HG03135 (cell line): Measurements from ENCODE around the gene HOXC5.

Experiments used
- ATAC-seq: cut with Tn5 transposase; IDR thresholded peaks from one replicate; pipeline ENCODE4 v1.9.1; 2021; ENCODE audit warnings: mild to moderate bottlenecking, moderate library complexity; ENCODE audit not compliant: unreplicated experiment

The HOXC5 gene

GRCh38 chr12:54045401-54045800 lies 12.6 kb downstream of the HOXC5 start:
- no peak for ATAC-seq

- no peak for ATAC-seq
Observed at GRCh38 chr12:54045868-54046521, 13.1 kb downstream of the HOXC5 start.

DNA sequence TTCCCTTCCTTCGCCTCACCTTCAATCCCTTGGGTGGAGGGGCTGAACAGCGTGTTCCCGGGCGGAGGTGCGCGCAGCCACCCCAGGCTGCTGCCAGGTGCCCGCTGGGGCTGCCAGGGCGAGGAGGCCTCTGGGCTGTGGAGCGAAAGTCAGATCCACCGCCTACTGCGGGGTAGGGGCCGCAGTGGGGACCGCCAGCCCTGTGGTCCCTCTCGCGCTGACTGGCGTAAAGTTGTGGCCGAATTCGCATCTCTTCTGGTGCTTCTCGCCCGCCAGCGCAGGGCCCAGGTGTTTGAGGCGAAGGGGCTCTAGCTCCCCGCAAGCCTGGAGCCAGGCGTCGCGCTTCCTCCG lies 13.9 kb downstream of the HOXC5 start:
- ATAC-seq: no peak

- ATAC-seq: no peak
Observed at GRCh38 chr12:54047160-54047963, 14.5 kb downstream of the HOXC5 start.

DNA sequence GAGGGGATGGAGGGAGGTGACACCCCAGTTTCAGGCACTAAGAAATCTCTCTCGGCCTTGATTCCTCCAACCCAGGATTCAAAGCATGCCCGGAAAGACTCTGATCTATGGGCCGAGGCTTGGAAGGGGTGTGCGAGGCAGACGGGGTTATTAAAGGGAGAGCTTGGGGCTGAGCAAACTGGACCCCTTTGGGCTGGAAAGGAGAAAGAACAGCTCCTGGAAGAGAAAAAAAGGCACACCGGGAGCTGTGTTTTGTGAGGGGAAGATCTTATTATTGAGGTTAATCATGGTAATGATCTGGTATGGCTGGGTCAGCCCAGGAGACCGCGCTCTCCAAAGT lies 15.1 kb downstream of the HOXC5 start:
- ATAC-seq: no peak

DNA sequence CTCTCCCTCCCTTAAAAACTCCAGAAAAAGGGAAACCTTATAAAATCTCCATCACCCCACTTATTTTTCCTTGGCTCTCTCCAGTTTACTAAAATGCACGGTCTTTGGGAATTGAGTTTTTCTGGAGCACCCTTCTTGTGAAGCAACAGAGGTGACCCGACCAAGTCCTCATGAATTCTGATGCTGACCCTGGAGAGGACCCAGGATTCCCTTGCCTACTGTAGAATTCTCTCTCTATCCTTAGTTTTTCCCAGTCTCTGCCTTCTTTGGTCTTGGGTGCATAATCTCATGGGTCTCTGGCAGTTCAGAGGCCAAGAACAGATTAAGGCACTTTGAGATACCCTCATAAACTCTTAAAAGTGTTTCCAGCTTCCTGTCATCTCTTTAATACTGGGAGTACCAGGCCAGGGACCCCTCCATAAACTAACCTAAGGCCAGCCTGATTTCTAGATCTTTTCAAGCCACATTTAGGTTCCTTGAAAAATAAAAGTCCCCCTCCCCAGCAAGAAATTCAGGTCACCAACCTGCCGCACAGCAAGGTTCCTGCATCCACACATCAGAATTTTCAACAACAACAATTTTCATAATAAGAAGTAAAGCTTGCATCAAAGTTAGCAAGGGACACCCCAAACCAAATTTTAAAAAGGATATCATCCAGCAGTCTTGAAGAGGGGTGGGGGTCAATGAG lies 15.7 kb downstream of the HOXC5 start:
- no peak for ATAC-seq

DNA sequence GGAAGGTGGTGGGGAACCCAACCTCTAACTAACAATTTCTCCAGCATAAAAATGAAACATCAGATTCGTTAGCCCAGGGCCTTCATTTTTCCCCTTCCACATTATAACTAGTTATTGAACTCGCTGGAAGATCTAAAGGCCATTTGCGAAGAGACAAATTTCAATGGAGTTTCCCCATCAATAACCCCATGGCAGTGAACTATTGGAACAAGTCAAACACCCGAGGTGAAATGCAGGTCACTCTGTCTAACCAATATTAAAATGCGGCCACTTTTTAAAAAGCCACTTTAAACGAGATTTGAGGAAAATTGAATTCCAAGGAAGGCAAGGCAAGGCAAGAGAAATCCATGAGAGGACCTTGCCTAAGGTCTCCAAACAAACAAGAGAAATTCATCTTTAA lies 16.3 kb downstream of the HOXC5 start:
- no peak for ATAC-seq

GRCh38 chr12:54050482-54050810 lies 17.6 kb downstream of the HOXC5 start:
- no peak for ATAC-seq

GRCh38 chr12:54051026-54051842 lies 18.4 kb downstream of the HOXC5 start:
- ATAC-seq: no peak

GRCh38 chr12:54051874-54052437 lies 19.1 kb downstream of the HOXC5 start:
- ATAC-seq: no peak

- ATAC-seq: no peak
Observed at GRCh38 chr12:54052438-54053002, 19.7 kb downstream of the HOXC5 start.

GRCh38 chr12:54053003-54053750 lies 20.3 kb downstream of the HOXC5 start:
- peak; percentile 63 for ATAC-seq

DNA sequence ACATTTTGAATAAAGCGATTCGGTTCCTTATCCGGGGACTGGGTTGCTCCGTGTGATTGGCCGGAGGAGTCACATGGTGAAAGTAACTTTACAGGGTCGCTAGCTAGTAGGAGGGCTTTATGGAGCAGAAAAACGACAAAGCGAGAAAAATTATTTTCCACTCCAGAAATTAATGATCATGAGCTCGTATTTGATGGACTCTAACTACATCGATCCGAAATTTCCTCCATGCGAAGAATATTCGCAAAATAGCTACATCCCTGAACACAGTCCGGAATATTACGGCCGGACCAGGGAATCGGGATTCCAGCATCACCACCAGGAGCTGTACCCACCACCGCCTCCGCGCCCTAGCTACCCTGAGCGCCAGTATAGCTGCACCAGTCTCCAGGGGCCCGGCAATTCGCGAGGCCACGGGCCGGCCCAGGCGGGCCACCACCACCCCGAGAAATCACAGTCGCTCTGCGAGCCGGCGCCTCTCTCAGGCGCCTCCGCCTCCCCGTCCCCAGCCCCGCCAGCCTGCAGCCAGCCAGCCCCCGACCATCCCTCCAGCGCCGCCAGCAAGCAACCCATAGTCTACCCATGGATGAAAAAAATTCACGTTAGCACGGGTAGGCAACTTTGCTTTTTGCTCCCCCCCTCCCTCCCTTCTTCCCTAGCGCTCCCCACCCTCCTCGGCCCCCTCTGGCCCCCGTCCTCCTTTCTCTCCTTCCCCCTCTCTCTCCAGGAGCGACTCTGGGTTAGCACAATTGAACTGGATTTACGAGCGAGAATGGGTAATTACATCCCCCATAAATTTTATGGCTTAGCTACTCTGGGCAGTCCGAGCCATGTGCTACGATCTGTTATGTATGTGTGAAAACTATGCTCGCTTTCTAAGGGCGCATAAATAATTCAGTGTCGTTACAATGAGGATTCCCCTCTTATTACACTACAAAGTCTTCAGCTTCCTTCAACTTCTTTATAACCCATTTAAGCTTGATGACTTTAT lies 21.2 kb downstream of the HOXC5 start, which contains the start of gene HOXC4:
HOXC4 (plus strand) TSS at position 85 of the 991 bp plus-strand sequence; CDS start at position 173, 88 bp downstream.
- ATAC-seq: peak; percentile 31

GRCh38 chr12:54054742-54055194 lies 21.9 kb downstream of the HOXC5 start:
- ATAC-seq: no peak

DNA sequence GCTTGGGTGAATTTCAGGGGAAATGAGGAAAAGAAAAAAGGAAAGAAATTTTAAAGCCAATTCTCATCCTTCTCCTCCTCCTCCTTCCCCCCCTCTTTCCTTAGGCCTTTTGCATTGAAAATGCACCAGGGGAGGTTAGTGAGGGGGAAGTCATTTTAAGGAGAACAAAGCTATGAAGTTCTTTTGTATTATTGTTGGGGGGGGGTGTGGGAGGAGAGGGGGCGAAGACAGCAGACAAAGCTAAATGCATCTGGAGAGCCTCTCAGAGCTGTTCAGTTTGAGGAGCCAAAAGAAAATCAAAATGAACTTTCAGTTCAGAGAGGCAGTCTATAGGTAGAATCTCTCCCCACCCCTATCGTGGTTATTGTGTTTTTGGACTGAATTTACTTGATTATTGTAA lies 22.7 kb downstream of the HOXC5 start:
- ATAC-seq: no peak

DNA sequence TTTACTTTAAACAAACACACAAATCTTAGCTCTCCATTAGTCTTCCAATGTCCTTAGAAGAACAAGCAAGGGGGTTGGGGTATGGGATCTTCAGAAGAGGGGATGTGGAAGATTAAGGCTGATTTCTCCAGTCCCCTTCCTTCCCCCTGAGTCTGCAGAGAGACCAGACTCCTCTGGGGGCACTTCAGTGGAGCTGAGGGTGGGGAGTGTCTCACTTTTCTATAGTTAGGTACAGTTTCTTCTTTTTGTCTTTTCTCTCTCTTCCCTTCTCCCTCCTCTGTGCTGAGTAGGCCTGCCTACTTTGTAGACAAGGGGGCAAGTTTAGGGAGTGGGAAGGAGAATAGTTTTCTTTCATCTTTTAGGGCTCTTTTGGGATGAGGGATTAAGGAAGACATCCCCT lies 23.3 kb downstream of the HOXC5 start:
- no peak for ATAC-seq

DNA sequence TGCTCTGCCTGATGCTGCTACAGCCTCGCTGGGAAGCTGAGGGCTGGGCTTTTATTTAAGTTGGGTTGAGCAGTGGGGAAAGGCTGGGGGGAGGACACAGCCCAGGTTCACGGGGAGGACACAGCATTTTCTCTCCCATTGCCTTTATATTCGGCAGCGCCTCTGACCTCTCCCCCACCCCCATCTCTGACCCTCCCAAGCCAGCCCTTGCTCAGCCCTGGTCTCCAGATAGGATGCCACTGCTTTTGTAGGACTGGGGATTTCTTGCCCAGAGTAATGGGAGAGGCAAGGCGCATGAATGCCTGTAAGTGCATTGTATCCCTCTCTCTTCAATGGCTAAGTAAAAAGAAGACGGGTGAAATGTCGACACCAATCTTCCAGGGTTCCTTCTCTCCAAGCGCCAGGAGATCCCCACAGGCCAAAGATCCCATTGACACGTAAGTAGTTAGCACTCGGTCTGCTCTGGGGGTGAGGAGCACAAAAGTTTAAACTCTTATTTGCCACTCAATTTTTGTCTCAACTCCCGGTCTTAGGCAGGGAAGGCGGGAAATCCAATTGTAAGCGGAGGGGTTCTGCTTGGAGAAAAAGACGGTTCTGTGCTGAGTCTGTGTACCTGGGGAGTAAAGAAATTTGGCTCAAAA lies 25.4 kb downstream of the HOXC5 start:
- no peak for ATAC-seq

DNA sequence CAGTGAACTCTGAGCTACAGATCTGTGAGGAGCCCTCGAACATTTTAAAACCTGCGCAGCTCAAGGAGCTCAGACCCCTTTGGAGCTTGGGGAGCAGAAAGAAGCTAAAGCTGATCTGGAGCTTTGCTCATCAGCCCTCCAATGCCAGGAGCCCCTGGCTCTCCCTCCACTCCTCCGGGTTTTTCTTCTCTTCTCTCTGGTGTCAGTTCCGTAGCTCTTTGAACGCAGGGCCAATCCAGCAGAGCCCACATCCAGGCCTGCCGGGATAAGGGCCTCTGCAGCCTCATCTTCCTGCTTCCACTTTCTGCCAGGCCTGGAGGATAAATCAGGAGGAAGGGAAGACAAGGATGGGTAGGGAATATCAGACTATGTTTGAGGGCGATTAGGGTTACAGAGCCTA lies 26.8 kb downstream of the HOXC5 start:
- ATAC-seq: no peak
